Upper lobe of left lung (tissue), 4 donors: ENCODE data around the gene DRC7.
"Not testable (repeated sequence)": the region's sequence is repeated elsewhere in the genome, so short reads cannot be mapped to it uniquely, and the experiment has no call there.

Experiments
- POLR2A ChIP-seq, 4 donors: fragments of 450-650 bp; IDR thresholded peaks; one replicate each; pipeline ENCODE4 v1.5.1; 2016 to 2017; ENCODE audit warnings: antibody characterized with exemption in 4 of 4, mild to moderate bottlenecking in 2 of 4
- TF ChIP-seq, protein P1 (sequence below), 6 experiments: fragments of 450-650 bp in 4 of 6; fragments of 200-600 bp in 2 of 6; sonication (generic) in 2 of 6; IDR thresholded peaks; one replicate each; pipeline ENCODE4 v1.5.1; 2016 to 2019; ENCODE audit warnings: antibody characterized with exemption in 6 of 6

DNA sequence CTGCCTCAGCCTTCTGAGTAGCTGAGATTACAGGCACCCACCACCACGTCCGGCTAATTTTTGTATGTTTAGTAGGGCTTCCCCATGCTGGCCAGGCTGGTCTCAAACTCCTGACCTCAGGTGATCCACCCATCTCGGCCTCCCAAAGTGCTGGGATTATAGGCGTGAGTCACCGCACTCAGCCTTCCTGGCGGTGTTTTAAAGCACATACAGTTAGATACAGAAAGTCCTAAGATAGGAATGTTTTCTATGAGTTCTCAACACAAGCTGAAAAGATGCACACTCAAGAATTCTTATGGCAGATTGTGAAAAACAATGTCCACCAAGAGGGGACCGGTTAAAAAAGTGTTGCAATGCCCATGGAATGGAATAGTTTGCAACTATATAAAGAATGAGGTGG lies 23.2 kb upstream of the DRC7 start:
- TF ChIP-seq, protein P1, sequence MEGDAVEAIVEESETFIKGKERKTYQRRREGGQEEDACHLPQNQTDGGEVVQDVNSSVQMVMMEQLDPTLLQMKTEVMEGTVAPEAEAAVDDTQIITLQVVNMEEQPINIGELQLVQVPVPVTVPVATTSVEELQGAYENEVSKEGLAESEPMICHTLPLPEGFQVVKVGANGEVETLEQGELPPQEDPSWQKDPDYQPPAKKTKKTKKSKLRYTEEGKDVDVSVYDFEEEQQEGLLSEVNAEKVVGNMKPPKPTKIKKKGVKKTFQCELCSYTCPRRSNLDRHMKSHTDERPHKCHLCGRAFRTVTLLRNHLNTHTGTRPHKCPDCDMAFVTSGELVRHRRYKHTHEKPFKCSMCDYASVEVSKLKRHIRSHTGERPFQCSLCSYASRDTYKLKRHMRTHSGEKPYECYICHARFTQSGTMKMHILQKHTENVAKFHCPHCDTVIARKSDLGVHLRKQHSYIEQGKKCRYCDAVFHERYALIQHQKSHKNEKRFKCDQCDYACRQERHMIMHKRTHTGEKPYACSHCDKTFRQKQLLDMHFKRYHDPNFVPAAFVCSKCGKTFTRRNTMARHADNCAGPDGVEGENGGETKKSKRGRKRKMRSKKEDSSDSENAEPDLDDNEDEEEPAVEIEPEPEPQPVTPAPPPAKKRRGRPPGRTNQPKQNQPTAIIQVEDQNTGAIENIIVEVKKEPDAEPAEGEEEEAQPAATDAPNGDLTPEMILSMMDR (IDR thresholded peaks at IDR 0.05), result not testable (repeated sequence)
- not testable (repeated sequence) for TF ChIP-seq POLR2A (IDR thresholded peaks at IDR 0.05)
